AG04450 (cell line): ENCODE results near the gene TBX6. TPM values are rescaled to one million over a fixed set of nuclear protein-coding genes. Genes with fewer than 3 reads are reported as not detected.

ENCODE experiments used
- CTCF ChIA-PET: fragments of 300-600, 350-600 bp; formaldehyde crosslinking; extraction: SDS; loops from one replicate; lab custom pipeline; 2022; ENCODE audit warnings: antibody characterized with exemption, inconsistent platforms; lab: Charles Lee
- POLR2A ChIA-PET: fragments of 350-600 bp; formaldehyde crosslinking; extraction: SDS; loops from one replicate; lab custom pipeline; 2021; ENCODE audit warnings: antibody characterized with exemption, inconsistent platforms; lab: Yijun Ruan, JAX
- DNase-seq: peaks from one replicate; pipeline ENCODE4 v3.0.0-alpha.2; 2011; ENCODE audit warnings: low read depth, low spot score
- H3K27ac ChIP-seq: one replicate; pipeline ENCODE4 v1.5.1; 2012; ENCODE audit warnings: low read depth, low read length, control low read depth
- H3K27me3 ChIP-seq: one replicate; pipeline ENCODE4 v1.6.0; 2012; ENCODE audit warnings: low read length; ENCODE audit not compliant: control insufficient read depth, insufficient read depth
- H3K4me3 ChIP-seq: 2 replicates; pipeline ENCODE4 v1.5.1; 2011; ENCODE audit warnings: mild to moderate bottlenecking, low read depth, low read length, control low read depth
- H3K9me3 ChIP-seq: 2 replicates; pipeline ENCODE4 v1.5.1; 2012; ENCODE audit warnings: low read length; ENCODE audit not compliant: control insufficient read depth, insufficient read depth
- polyA plus RNA-seq: library from polyadenylated mRNA; depleted of rRNA; stranded (reverse); fragments of >200 nt; gene quantifications from 2 replicates; pipeline ENCODE4 v1.2.3, GENCODE V29; 2011
- TF ChIP-seq, protein P1 (sequence below): IDR thresholded peaks from 2 replicates; pipeline ENCODE4 v1.5.1; 2011; ENCODE audit warnings: low read depth, low read length, control low read depth, inconsistent platforms

Gene TBX6
- polyA plus RNA-seq, 1 experiment: not detected

DNA sequence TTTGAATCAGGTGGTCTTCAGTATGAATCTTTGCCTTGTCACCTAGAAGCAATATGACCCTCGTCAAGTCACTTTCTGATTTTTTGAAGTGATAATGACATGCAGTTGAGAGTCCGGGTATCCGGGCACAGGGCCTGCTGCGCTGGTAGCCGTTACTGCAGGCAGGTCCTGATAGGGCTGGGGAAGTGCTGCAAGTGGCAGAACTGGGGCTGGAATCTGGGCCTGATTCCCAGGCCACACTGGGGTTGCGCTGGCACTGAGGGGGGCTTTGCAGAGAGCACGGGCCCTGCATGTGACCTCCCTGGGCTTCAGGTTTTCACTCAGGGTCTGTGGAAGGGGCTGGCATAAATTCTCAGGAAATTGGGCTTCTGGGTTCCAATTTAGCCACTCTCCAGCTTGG, 13.0 kb downstream of the TBX6 start:
- TF ChIP-seq, protein P1, sequence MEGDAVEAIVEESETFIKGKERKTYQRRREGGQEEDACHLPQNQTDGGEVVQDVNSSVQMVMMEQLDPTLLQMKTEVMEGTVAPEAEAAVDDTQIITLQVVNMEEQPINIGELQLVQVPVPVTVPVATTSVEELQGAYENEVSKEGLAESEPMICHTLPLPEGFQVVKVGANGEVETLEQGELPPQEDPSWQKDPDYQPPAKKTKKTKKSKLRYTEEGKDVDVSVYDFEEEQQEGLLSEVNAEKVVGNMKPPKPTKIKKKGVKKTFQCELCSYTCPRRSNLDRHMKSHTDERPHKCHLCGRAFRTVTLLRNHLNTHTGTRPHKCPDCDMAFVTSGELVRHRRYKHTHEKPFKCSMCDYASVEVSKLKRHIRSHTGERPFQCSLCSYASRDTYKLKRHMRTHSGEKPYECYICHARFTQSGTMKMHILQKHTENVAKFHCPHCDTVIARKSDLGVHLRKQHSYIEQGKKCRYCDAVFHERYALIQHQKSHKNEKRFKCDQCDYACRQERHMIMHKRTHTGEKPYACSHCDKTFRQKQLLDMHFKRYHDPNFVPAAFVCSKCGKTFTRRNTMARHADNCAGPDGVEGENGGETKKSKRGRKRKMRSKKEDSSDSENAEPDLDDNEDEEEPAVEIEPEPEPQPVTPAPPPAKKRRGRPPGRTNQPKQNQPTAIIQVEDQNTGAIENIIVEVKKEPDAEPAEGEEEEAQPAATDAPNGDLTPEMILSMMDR: no peak
- H3K27ac ChIP-seq: peak overlapping the region; percentile 11
- POLR2A ChIA-PET: interaction anchor here (0.6 to 4.7 kb wide), 2 partner anchors 13 to 62 kb away, joined by 3 to 24 read pairs; partner anchors contain the start of gene ALDOA

DNA sequence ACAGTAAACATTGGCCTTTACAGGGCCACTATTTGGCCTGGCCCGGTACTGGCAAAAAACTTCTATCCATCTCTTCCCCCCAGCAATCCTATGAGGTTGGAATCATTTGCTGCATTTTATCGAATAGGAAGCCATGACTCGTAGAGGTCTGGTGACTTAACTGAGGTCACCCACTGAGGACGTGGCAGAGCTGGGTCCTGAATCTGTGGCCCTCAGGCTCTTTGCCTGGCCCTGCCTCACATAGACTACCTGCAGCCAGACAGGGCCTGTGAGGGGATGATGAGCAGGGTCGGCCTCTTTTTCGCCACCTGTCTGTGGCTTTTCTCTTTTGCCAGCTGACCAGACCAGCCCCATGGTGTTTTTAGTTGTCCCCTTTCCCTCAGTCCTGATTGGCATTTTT, 14.1 kb downstream of the TBX6 start:
- CTCF ChIA-PET: interaction anchor here (3.0 kb wide), 1 partner anchor 14 kb away, joined by 12 read pairs; the partner anchor contains the start of gene TBX6
- H3K27ac ChIP-seq: peak overlapping the region; percentile 47
- TF ChIP-seq, protein P1: no peak
- H3K27me3 ChIP-seq: no peaks in the 10 kb centered on the region
- no peak for DNase-seq
- POLR2A ChIA-PET: interaction anchor here (4.7 kb wide), 1 partner anchor 12 kb away, joined by 24 read pairs; the partner anchor contains the start of gene ALDOA
- H3K4me3 ChIP-seq: peak overlapping the region; percentile 99
- H3K9me3 ChIP-seq: peaks cover 3% of the 10 kb centered on the region; the same call in 1 of the 2 replicates

More for the DNA sequence above, 13.0 kb downstream of the TBX6 start:
- no peak for DNase-seq
- CTCF ChIA-PET: interaction anchor here (0.6 to 3.0 kb wide), 2 partner anchors 13 to 34 kb away, joined by 3 to 12 read pairs; partner anchors contain the start of gene TBX6
- Histone ChIP-seq H3K4me3 (no peak overlapping the region), H3K27me3 (no peaks in the 10 kb centered on the region), H3K9me3 (peaks cover 3% of the 10 kb centered on the region; the same call in 1 of the 2 replicates)

DNA sequence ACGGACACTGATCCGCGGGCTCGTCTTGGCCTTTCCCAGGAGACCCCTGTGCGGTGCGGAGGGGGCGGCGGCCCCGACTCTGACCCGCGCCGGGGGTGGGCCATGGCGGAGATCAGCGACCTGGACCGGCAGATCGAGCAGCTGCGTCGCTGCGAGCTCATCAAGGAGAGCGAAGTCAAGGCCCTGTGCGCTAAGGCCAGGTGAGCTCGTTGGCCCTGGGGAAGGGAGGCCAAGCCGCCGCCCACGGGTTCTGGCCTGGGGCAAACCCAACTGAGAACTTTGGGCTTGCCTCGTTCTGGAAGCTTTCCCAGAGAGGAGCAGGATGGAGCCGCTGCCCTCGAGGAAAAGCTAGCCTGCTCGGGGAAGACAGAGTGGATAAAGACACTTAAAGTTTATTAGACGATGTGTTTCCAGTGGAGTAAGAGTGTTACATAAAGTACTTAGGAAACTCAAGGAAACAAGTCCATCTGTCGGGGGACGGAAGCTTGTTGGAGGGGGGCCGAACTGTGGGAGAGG, 15.4 kb downstream of the TBX6 start:
- ChIA-PET POLR2A (interaction anchor here (0.6 to 4.7 kb wide), 2 partner anchors 10 to 15 kb away, joined by 3 to 24 read pairs; partner anchors contain the start of genes ALDOA and TBX6), CTCF (interaction anchor here (1.0 kb wide), 1 partner anchor 10 kb away, joined by 3 read pairs; no protein-coding TSS in a partner anchor)
- peak overlapping the region; percentile 99 for H3K4me3 ChIP-seq
- DNase-seq: no peak
- H3K27me3 ChIP-seq: no peaks in the 10 kb centered on the region
- peak overlapping the region; percentile 75 for H3K27ac ChIP-seq
- TF ChIP-seq, protein P1: no peak
- H3K9me3 ChIP-seq: peaks cover 3% of the 10 kb centered on the region; the same call in 1 of the 2 replicates

DNA sequence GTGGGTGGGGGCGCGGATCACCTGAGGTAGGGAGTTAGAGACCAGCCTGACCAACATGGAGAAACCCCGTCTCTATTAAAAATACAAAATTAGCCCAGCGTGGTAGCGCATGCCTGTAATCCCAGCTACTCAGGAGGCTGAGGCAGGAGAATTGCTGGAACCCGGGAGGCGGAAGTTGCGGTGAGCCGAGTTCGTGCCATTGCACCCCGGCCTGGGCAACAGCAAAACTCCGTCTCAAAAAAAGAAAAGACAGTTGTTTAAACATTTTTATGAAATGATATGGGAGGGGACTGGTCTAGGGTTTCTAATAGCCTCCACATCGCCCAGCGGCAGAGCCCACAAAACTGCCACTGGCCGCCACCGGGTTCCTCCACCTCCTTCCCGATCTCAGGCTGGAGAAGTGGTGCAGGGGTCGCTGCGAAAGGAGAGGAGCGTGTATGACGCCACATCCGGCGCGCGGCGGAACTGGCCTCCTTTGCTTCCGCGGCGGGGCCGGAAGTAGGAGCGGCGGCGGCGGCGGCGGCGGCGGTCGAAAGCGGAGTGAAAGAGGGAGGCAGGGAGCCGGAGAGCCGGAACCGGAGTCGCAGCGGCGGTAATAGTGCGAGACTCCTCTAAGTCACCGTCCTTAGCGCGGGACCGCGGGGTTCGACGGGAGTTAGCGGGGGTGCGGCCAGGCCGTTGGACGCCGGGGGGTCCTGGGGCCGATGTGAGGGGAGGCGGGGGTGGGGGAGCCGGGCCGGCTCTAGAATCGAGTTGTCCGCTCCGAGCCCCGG, 16.0 kb downstream of the TBX6 start, which contains the start of gene PPP4C:
Gene PPP4C (plus strand): TSS at position 492 of the 773 bp plus-strand sequence. CDS start 384 bp downstream, outside the sequence.
- TF ChIP-seq, protein P1: 0 out of 2 replicates have a peak, but pooled peaks have one; percentile 8
- ChIA-PET POLR2A (interaction anchor here (0.7 to 4.7 kb wide), 4 partner anchors 9 to 499 kb away, joined by 3 to 24 read pairs (median 13); partner anchors contain the start of gene ALDOA), CTCF (interaction anchor here (1.0 kb wide), 1 partner anchor 9 kb away, joined by 3 read pairs; no protein-coding TSS in a partner anchor)
- peak within 1 kb of the TSS; percentile 81 for H3K27ac ChIP-seq
- H3K9me3 ChIP-seq: peaks cover 3% of the 10 kb centered on the region; the same call in 1 of the 2 replicates
- DNase-seq: peak; percentile 66
- no peaks in the 10 kb centered on the region for H3K27me3 ChIP-seq
- H3K4me3 ChIP-seq: peak within 1 kb of the TSS; percentile 99
